Activated CD4-positive, alpha-beta memory T cell treated with anti-CD3 and anti-CD28 coated beads for 36 hours (primary cell): Measurements from ENCODE around the gene STOX2. TPM values are rescaled to one million over a fixed set of nuclear protein-coding genes. Genes with fewer than 3 reads are reported as not detected.

ENCODE experiments used
- CTCF ChIA-PET: fragments of 350-600 bp; sonication (Branson Sonifier 250); formaldehyde crosslinking; loops from one replicate; lab custom pipeline; 2021; ENCODE audit warnings: antibody characterized with exemption, inconsistent platforms; lab: Charles Lee
- POLR2A ChIA-PET: fragments of 350-600 bp; sonication (Branson Sonifier 250); formaldehyde crosslinking; loops from one replicate; lab custom pipeline; 2021; ENCODE audit warnings: antibody characterized with exemption; lab: Charles Lee
- DNase-seq: peaks from one replicate; pipeline ENCODE4 v3.0.0-alpha.2; 2020
- H3K27ac Mint-ChIP-seq: one replicate; pipeline ENCODE4 v1.8.0; 2021; ENCODE audit warnings: mixed read lengths
- H3K27me3 Mint-ChIP-seq: one replicate; pipeline ENCODE4 v1.8.0; 2021; ENCODE audit warnings: mixed read lengths
- H3K36me3 Mint-ChIP-seq: one replicate; pipeline ENCODE4 v1.8.0; 2021; ENCODE audit warnings: mixed read lengths
- H3K4me1 Mint-ChIP-seq: one replicate; pipeline ENCODE4 v1.8.0; 2021; ENCODE audit warnings: low read depth, mixed read lengths
- H3K4me3 Mint-ChIP-seq: one replicate; pipeline ENCODE4 v1.8.0; 2021; ENCODE audit warnings: mild to moderate bottlenecking, mixed read lengths
- H3K9me3 Mint-ChIP-seq: one replicate; pipeline ENCODE4 v1.8.0; 2021; ENCODE audit warnings: mixed read lengths
- intact Hi-C: fragments of 100-400 bp; cut with micrococcal nuclease; formaldehyde crosslinking; loops from one replicate; pipeline ENCODE4 v1.15.1; 2023
- total RNA-seq, 2 experiments: library from RNA; stranded (reverse); gene quantifications; one replicate each; pipeline ENCODE4 v1.2.3, GENCODE V29; 2021

The STOX2 gene
- total RNA-seq, 2 experiments from 2014 or later = not detected

- Mint-ChIP-seq H3K36me3 (no peaks in the 10 kb centered on the region), H3K4me1 (no peaks in the 10 kb centered on the region), H3K27ac (no peak overlapping the region), H3K4me3 (no peak overlapping the region), H3K27me3 (peaks cover 1% of the 10 kb centered on the region), H3K9me3 (no peaks in the 10 kb centered on the region)
- DNase-seq = no peak
- intact Hi-C loops = no loop called here
- ChIA-PET CTCF (interaction anchor here (0.6 kb wide), 1 partner anchor 28 kb away, joined by 3 read pairs; no protein-coding TSS in a partner anchor), POLR2A (no interaction called here)
Observed at GRCh38 chr4:184058026-184058425, 152.9 kb downstream of the STOX2 start.

- intact Hi-C loops = no loop called here
- ChIA-PET POLR2A (no interaction called here), CTCF (no interaction called here)
- Mint-ChIP-seq H3K4me3 (no peak overlapping the region), H3K4me1 (no peaks in the 10 kb centered on the region), H3K27me3 (peaks cover 1% of the 10 kb centered on the region), H3K27ac (no peak overlapping the region), H3K9me3 (no peaks in the 10 kb centered on the region), H3K36me3 (no peaks in the 10 kb centered on the region)
- DNase-seq = no peak
Observed at GRCh38 chr4:184059099-184059498, 154.0 kb downstream of the STOX2 start.

- no peak overlapping the region for H3K4me3 Mint-ChIP-seq
- intact Hi-C loops = no loop called here
- no peak for DNase-seq
- no peaks in the 10 kb centered on the region for H3K9me3 Mint-ChIP-seq
- peaks cover 5% of the 10 kb centered on the region for H3K27me3 Mint-ChIP-seq
- H3K36me3 Mint-ChIP-seq = no peaks in the 10 kb centered on the region
- CTCF ChIA-PET = no interaction called here
- POLR2A ChIA-PET = no interaction called here
- H3K27ac Mint-ChIP-seq = no peak overlapping the region
- no peaks in the 10 kb centered on the region for H3K4me1 Mint-ChIP-seq
Observed at GRCh38 chr4:184061582-184061981, 156.5 kb downstream of the STOX2 start.

GRCh38 chr4:184062769-184063168 lies 157.7 kb downstream of the STOX2 start:
- Mint-ChIP-seq H3K27ac (no peak overlapping the region), H3K36me3 (no peaks in the 10 kb centered on the region), H3K27me3 (peaks cover 5% of the 10 kb centered on the region), H3K4me3 (no peak overlapping the region), H3K9me3 (no peaks in the 10 kb centered on the region), H3K4me1 (no peaks in the 10 kb centered on the region)
- ChIA-PET POLR2A (no interaction called here), CTCF (no interaction called here)
- intact Hi-C loops = no loop called here
- DNase-seq = no peak

- Mint-ChIP-seq H3K36me3 (no peaks in the 10 kb centered on the region), H3K9me3 (no peaks in the 10 kb centered on the region), H3K27ac (no peak overlapping the region), H3K27me3 (peaks cover 7% of the 10 kb centered on the region), H3K4me3 (no peak overlapping the region), H3K4me1 (no peaks in the 10 kb centered on the region)
- no peak for DNase-seq
- intact Hi-C loops = no loop called here
- ChIA-PET POLR2A (no interaction called here), CTCF (no interaction called here)
Observed at GRCh38 chr4:184064877-184065276, 159.8 kb downstream of the STOX2 start.

- no peak for DNase-seq
- Mint-ChIP-seq H3K27me3 (peaks cover 6% of the 10 kb centered on the region), H3K4me3 (no peak overlapping the region), H3K9me3 (peaks cover 3% of the 10 kb centered on the region), H3K4me1 (no peaks in the 10 kb centered on the region), H3K36me3 (no peaks in the 10 kb centered on the region), H3K27ac (no peak overlapping the region)
- intact Hi-C loops = no loop called here
- POLR2A ChIA-PET = no interaction called here
- CTCF ChIA-PET = no interaction called here
Observed at GRCh38 chr4:184066584-184067300, 161.6 kb downstream of the STOX2 start.

- Mint-ChIP-seq H3K9me3 (peaks cover 12% of the 10 kb centered on the region), H3K4me3 (no peak overlapping the region), H3K4me1 (no peaks in the 10 kb centered on the region), H3K27ac (no peak overlapping the region), H3K36me3 (no peaks in the 10 kb centered on the region), H3K27me3 (peaks cover 6% of the 10 kb centered on the region)
- ChIA-PET CTCF (interaction anchor here (0.6 kb wide), 1 partner anchor 255 kb away, joined by 3 read pairs; no protein-coding TSS in a partner anchor), POLR2A (no interaction called here)
- DNase-seq = no peak
- intact Hi-C loops = no loop called here
Observed at GRCh38 chr4:184067931-184068554, 162.9 kb downstream of the STOX2 start.

Other genes starting within 250 kb of the STOX2 start
- 10 to 100 TPM; 19.4 to 19.8 TPM for gene RWDD4, start 246.1 kb upstream of the STOX2 start, total RNA-seq
- gene TRAPPC11, start 246.0 kb upstream of the STOX2 start, total RNA-seq = 10 to 100 TPM; 29.7 to 30.2 TPM